ENCODE data around the gene AMH.

- TF ChIP-seq CTCF (IDR thresholded peaks at IDR 0.05) (no peak), EP300 (IDR thresholded peaks at IDR 0.05) (no peak), POLR2A (IDR thresholded peaks at IDR 0.05) (no peak)
These were observed 22.2 kb upstream of the AMH start for GRCh38 chr19:2226840-2227360.

Data from tibial nerve (tissue), 4 donors.